Panc1 (cell line): Measurements from ENCODE around the gene ST3GAL4.

Experiments used
- CTCF ChIP-seq: fragments of 450-650 bp; IDR thresholded peaks from 2 replicates; pipeline ENCODE4 v1.5.1; 2017; ENCODE audit warnings: mild to moderate bottlenecking
- POLR2AphosphoS5 ChIP-seq: IDR thresholded peaks from 2 replicates; pipeline ENCODE4 v1.6.1; 2012; ENCODE audit warnings: mild to moderate bottlenecking, low read depth, low read length, moderate library complexity
- TCF7L2 ChIP-seq: IDR thresholded peaks from 2 replicates; pipeline ENCODE4 v1.6.1; 2011; ENCODE audit warnings: mild to moderate bottlenecking, low read depth, low read length, inconsistent platforms

GRCh38 chr11:126456783-126457542, 101.5 kb downstream of the ST3GAL4 start:
- TF ChIP-seq CTCF (no peak), TCF7L2 (no peak), POLR2AphosphoS5 (no peak)
